ENCODE results near the gene INTS12. TPM values are rescaled to one million over a fixed set of nuclear protein-coding genes. Genes with fewer than 3 reads are reported as not detected.

INTS12 gene
- total RNA-seq, result 9.7 and 12.9 TPM in 2 replicates

GRCh38 chr4:105708181-105709080, at the start of gene INTS12, which contains the start of gene GSTCD:
Gene INTS12, minus strand, starts transcription at chr4:105708689. Its CDS starts 8,684 bp downstream, at chr4:105700005.
Gene GSTCD, plus strand, starts transcription at chr4:105708784. Its CDS starts 8,830 bp downstream, at chr4:105717614.

Other genes starting within 250 kb of the INTS12 start
- 61.4 and 72.6 TPM in 2 replicates for gene PPA2, start 234.6 kb downstream of the INTS12 start, total RNA-seq
- not detected in 2 replicates for gene ARHGEF38, start 156.1 kb downstream of the INTS12 start, total RNA-seq
- 4.7 and 5.6 TPM in 2 replicates for gene GSTCD, start 95 bp upstream of the INTS12 start, total RNA-seq
- gene NPNT, start 186.8 kb upstream of the INTS12 start, total RNA-seq, result 0.35 and 1.4 TPM in 2 replicates